ENCODE measurements around the gene RUFY1.
A peak's percentile ranks its signal among the peaks of the same experiment; 100 is the strongest.
"Not testable (repeated sequence)": the region's sequence is repeated elsewhere in the genome, so short reads cannot be mapped to it uniquely, and the experiment has no call there.

The RUFY1 gene

DNA sequence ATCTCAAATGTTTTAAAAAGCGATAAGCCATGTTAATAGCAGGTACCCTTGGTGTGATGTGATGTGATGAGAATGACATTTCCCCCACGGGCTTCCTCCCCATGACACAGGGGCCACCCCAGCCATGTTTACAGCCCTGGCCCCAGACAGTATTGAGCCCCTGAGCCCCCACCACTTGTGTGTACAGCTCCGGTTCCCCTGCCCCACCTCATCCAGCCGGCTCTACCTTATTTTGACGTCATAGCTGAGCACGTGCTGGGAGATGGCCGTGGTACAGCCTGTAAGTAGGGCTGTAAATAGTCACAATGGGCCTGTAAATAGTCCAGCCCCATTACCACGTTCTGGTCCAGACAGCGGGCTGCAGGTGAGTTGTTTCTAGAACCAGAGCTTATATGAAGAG lies 98.1 kb downstream of the RUFY1 start:
- no peak for DNase-seq
- Histone ChIP-seq H3K27me3 (replicated peaks; ENCODE audit: insufficient read depth, low read length) (peaks cover 9% of the 10 kb centered on the region), H3K4me1 (ENCODE audit: low read length) (no peaks in the 10 kb centered on the region), H4K20me1 (ENCODE audit: insufficient read depth, low read length) (no peaks in the 10 kb centered on the region), H3K79me2 (ENCODE audit: low read length) (no peaks in the 10 kb centered on the region), H3K27ac (ENCODE audit: low read length) (no peak overlapping the region), H3F3A (ENCODE audit: insufficient read depth, low read length) (no peaks in the 10 kb centered on the region), H3K9me2 (replicated peaks; ENCODE audit: insufficient read depth, low read length) (no peaks in the 10 kb centered on the region), H3K4me3 (ENCODE audit: low read length) (no peak overlapping the region), H3K4me2 (ENCODE audit: low read depth, low read length) (no peak overlapping the region), H3K36me3 (replicated peaks; ENCODE audit: insufficient read depth, low read length) (no peaks in the 10 kb centered on the region), H2AFZ (ENCODE audit: low read length) (no peak overlapping the region), H3K9me3 (replicated peaks; ENCODE audit: insufficient read depth, low read length) (no peaks in the 10 kb centered on the region), H3K9ac (ENCODE audit: low read length) (no peak overlapping the region)
- TF ChIP-seq, protein P1, sequence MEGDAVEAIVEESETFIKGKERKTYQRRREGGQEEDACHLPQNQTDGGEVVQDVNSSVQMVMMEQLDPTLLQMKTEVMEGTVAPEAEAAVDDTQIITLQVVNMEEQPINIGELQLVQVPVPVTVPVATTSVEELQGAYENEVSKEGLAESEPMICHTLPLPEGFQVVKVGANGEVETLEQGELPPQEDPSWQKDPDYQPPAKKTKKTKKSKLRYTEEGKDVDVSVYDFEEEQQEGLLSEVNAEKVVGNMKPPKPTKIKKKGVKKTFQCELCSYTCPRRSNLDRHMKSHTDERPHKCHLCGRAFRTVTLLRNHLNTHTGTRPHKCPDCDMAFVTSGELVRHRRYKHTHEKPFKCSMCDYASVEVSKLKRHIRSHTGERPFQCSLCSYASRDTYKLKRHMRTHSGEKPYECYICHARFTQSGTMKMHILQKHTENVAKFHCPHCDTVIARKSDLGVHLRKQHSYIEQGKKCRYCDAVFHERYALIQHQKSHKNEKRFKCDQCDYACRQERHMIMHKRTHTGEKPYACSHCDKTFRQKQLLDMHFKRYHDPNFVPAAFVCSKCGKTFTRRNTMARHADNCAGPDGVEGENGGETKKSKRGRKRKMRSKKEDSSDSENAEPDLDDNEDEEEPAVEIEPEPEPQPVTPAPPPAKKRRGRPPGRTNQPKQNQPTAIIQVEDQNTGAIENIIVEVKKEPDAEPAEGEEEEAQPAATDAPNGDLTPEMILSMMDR (IDR thresholded peaks at IDR 0.05; ENCODE audit: low read length) = no peak
- TF ChIP-seq EZH2phosphoT487 (IDR thresholded peaks at IDR 0.05; ENCODE audit: low read length) (no peak), EZH2 (optimal IDR thresholded peaks at IDR 0.05; ENCODE audit: low read depth, low read length) (no peak)

DNA sequence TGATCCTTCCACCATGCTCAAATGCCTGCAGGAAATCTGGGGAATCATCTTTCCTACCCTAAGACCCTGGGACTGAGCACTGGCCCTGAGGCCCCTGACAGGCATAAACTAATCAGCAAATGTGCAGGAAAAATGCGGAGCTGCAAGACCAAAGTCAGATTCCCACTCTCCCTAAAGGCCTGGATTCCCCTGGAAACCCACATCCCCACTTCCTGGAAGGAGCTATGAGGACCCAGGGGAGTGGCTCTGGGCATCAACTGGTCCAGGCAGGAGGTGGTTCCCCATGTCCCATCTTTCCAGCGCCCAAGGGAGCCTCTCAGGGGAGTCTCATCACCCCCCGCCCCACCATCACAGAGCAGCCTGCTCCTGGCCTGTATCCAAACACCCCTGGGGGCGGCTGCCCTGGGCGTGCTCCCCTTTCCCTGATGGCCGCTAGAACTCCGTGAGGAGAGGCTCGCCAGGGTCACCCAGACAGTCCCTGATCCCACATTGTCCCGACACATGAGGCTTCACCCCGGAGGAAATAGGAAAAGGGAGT lies 98.9 kb downstream of the RUFY1 start:
- not testable (repeated sequence) for H3K9me2 ChIP-seq (replicated peaks; ENCODE audit: insufficient read depth, low read length); H2AFZ ChIP-seq (ENCODE audit: low read length); H3K4me1 ChIP-seq (ENCODE audit: low read length); DNase-seq; H3K36me3 ChIP-seq (replicated peaks; ENCODE audit: insufficient read depth, low read length); H3F3A ChIP-seq (ENCODE audit: insufficient read depth, low read length); H3K79me2 ChIP-seq (ENCODE audit: low read length); H3K4me3 ChIP-seq (ENCODE audit: low read length); H3K4me2 ChIP-seq (ENCODE audit: low read depth, low read length); H3K9me3 ChIP-seq (replicated peaks; ENCODE audit: insufficient read depth, low read length); H3K27ac ChIP-seq (ENCODE audit: low read length); H3K27me3 ChIP-seq (replicated peaks; ENCODE audit: insufficient read depth, low read length); H3K9ac ChIP-seq (ENCODE audit: low read length); H4K20me1 ChIP-seq (ENCODE audit: insufficient read depth, low read length)

DNA sequence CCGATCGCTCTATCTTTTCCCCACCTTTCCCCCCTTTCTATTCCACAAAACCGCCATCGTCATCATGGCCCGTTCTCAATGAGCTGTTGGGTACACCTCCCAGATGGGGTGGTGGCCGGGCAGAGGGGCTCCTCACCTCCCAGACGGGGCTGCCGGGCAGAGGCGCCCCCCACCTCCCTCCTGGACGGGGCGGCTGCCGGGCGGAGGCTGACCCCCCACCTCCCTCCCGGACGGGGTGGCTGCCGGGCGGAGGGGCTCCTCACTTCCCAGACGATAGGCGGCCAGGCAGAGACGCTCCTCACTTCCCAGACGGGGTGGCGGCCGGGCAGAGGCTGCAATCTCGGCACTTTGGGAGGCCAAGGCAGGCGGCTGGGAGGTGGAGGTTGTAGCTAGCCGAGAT lies 99.9 kb downstream of the RUFY1 start:
- not testable (repeated sequence) for H3K4me3 ChIP-seq (ENCODE audit: low read length); H3K79me2 ChIP-seq (ENCODE audit: low read length); H2AFZ ChIP-seq (ENCODE audit: low read length); H3F3A ChIP-seq (ENCODE audit: insufficient read depth, low read length); H3K9ac ChIP-seq (ENCODE audit: low read length); H4K20me1 ChIP-seq (ENCODE audit: insufficient read depth, low read length); H3K27me3 ChIP-seq (replicated peaks; ENCODE audit: insufficient read depth, low read length); H3K9me2 ChIP-seq (replicated peaks; ENCODE audit: insufficient read depth, low read length); H3K4me2 ChIP-seq (ENCODE audit: low read depth, low read length); H3K27ac ChIP-seq (ENCODE audit: low read length); H3K36me3 ChIP-seq (replicated peaks; ENCODE audit: insufficient read depth, low read length); H3K4me1 ChIP-seq (ENCODE audit: low read length); H3K9me3 ChIP-seq (replicated peaks; ENCODE audit: insufficient read depth, low read length); DNase-seq

DNA sequence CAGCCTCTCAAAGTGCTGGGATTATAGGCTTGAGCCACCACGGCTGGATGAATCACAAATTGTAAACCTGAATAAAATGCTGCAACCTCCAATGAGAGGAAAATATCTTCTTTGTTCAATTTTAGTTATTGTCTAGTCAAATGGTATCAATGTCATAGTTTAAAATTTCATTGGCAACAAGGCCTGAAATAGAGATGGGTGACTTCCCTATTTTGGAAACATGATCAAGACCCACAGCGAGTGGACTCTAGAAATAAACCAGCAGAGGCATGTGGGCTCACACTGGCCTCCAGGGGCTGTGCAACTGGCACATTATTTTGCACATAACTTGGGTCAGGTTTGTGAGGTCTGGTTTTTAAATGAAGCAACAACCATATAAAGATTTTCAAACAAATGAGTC lies 102.8 kb downstream of the RUFY1 start:
- not testable (repeated sequence) for H3K36me3 ChIP-seq (replicated peaks; ENCODE audit: insufficient read depth, low read length); H3K27ac ChIP-seq (ENCODE audit: low read length); H3K9me2 ChIP-seq (replicated peaks; ENCODE audit: insufficient read depth, low read length); H3K27me3 ChIP-seq (replicated peaks; ENCODE audit: insufficient read depth, low read length); H4K20me1 ChIP-seq (ENCODE audit: insufficient read depth, low read length); H3K4me3 ChIP-seq (ENCODE audit: low read length); H3F3A ChIP-seq (ENCODE audit: insufficient read depth, low read length); H3K79me2 ChIP-seq (ENCODE audit: low read length); DNase-seq; H3K9ac ChIP-seq (ENCODE audit: low read length); H3K4me1 ChIP-seq (ENCODE audit: low read length); H3K4me2 ChIP-seq (ENCODE audit: low read depth, low read length); H3K9me3 ChIP-seq (replicated peaks; ENCODE audit: insufficient read depth, low read length); H2AFZ ChIP-seq (ENCODE audit: low read length)

DNA sequence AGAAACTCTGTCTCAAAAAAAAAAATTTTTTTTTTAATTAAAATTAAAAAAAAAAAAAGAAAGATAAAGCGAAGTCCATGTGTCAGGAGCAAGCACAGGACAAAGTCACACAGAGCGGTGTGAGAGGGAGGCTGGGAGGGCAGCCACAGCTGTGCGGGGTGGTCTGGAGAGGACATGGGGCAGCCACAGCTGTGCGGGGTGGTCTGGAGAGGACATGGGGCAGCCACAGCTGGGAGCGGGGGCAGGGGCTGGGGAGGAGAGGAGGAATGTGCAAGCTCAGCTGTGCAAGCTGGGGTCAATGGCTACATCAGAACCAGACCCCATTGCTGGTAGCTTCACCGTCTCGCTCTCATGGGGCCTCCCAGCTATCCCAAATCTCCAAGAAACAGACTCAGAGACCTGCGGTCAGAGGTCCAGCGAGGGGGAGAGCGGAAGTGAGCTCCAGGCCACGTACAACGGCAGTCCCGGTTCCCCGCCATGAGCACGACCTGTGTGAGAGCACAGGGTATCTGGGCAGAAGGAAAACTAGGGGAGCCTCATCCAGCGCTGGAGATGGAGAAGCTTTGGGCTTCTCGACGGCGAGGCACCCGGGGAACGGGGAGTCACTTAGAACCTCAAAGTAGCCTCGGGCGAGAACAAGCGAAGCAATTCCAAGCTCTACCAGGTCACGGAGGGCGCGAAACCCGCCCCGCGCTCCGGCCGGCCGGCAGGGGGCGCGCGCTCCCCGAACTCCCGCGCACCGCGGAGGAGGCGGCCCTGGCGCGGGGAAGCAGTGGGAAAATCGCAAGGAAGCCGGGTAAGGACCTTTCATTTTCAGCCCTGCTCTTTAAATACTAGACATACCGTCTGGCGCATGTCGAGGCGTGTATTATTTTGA lies 107.2 kb downstream of the RUFY1 start:
- not testable (repeated sequence) for H3K9me2 ChIP-seq (replicated peaks; ENCODE audit: insufficient read depth, low read length); H3K27me3 ChIP-seq (replicated peaks; ENCODE audit: insufficient read depth, low read length); H4K20me1 ChIP-seq (ENCODE audit: insufficient read depth, low read length); H2AFZ ChIP-seq (ENCODE audit: low read length); H3K27ac ChIP-seq (ENCODE audit: low read length); H3K9me3 ChIP-seq (replicated peaks; ENCODE audit: insufficient read depth, low read length); H3K9ac ChIP-seq (ENCODE audit: low read length); H3K4me3 ChIP-seq (ENCODE audit: low read length); DNase-seq; H3K79me2 ChIP-seq (ENCODE audit: low read length); H3K4me2 ChIP-seq (ENCODE audit: low read depth, low read length); H3K36me3 ChIP-seq (replicated peaks; ENCODE audit: insufficient read depth, low read length); H3K4me1 ChIP-seq (ENCODE audit: low read length); H3F3A ChIP-seq (ENCODE audit: insufficient read depth, low read length)

DNA sequence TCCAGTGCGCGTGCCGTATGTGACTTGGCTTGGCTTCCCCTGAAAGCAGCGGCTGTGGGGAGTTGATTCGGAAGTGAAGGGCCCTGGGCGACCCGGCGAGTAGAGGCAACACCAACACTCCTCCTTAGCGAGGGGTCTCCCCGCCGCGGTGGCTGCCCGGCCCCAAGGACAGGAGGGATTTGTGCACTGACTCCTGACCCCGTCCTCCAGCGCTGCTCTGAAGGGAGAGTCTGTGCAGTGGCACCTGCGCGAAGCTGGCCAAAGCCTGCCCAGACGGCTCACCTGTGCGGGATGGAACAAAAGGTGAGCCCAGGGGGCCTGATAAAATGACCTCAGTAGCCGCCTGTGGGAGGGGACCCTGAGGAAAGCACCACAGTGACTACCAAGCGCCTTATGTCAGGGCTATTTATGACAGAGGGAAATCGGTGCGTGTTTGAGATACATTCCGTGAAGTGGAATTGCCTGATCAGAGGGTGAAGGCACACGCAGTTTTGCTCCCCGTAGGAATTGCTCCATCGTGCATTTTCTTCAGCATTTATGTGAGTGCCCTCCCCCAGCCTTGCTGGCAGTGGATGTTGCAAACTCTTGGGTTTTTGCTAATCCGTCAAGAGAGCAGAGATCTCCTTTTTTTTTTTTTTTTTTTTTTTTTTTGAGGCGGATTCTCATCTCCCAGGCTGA lies 108.0 kb downstream of the RUFY1 start:
- not testable (repeated sequence) for H4K20me1 ChIP-seq (ENCODE audit: insufficient read depth, low read length); H3K27me3 ChIP-seq (replicated peaks; ENCODE audit: insufficient read depth, low read length); H3K27ac ChIP-seq (ENCODE audit: low read length); H3K79me2 ChIP-seq (ENCODE audit: low read length); H3K9me3 ChIP-seq (replicated peaks; ENCODE audit: insufficient read depth, low read length); H3F3A ChIP-seq (ENCODE audit: insufficient read depth, low read length); H3K36me3 ChIP-seq (replicated peaks; ENCODE audit: insufficient read depth, low read length); H3K9me2 ChIP-seq (replicated peaks; ENCODE audit: insufficient read depth, low read length); H3K4me1 ChIP-seq (ENCODE audit: low read length)
- peak overlapping the region; percentile 59 for H3K4me3 ChIP-seq (ENCODE audit: low read length)
- H3K9ac ChIP-seq (ENCODE audit: low read length) = peak overlapping the region; percentile 45; the same call in 1 of the 2 replicates
- DNase-seq = peak; percentile 10
- peak overlapping the region; percentile 59 for H2AFZ ChIP-seq (ENCODE audit: low read length)
- H3K4me2 ChIP-seq (ENCODE audit: low read depth, low read length) = peak overlapping the region; percentile 79; the same call in 1 of the 2 replicates
